ENCODE measurements around the gene TNFRSF9. TPM values are rescaled to one million over a fixed set of nuclear protein-coding genes. Genes with fewer than 3 reads are reported as not detected.
A peak's percentile ranks its signal among the peaks of the same experiment; 100 is the strongest.

TNFRSF9 gene
- total and polyA plus RNA-seq, 2 experiments from 2014 or later, result not detected

DNA sequence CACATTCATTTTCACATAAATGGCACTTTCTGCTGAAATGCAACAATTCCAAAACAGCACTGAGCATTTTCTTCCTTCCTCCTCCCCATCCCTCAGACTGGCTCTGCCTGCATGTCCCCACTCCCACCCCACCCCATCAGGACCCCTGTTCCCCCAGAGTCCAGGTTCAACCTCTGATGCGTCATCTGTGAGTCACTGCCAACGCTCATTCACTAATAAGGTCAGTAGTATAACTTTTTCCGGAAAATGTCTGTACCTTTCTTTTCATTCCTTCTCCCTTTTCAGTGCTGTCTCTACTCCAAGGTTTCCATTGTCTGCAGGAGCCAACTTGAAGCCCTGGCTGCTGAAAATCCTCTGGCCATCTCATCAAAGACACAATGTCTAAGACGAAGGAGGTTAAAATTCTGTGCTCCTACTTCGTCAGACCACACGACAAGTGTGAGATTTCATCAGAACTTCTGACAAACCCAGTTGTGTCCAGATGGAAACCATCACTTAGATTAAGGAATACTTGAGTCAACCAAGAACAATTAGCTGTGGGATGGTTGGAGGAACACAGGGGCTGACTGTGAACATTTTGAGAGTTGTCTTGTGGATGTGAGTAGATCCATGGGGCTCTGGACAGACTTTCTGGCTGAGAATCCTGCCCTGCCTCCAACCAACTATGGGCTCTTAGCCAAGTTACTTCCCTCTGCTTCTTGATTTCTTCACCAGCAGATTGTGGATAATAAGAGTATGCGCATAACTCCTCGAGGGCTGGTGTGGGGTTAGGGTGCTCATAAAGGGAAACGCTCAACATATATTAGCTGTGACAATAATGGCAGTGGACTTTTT, 52.2 kb downstream of the TNFRSF9 start (continued):
- TF ChIP-seq, protein P1, sequence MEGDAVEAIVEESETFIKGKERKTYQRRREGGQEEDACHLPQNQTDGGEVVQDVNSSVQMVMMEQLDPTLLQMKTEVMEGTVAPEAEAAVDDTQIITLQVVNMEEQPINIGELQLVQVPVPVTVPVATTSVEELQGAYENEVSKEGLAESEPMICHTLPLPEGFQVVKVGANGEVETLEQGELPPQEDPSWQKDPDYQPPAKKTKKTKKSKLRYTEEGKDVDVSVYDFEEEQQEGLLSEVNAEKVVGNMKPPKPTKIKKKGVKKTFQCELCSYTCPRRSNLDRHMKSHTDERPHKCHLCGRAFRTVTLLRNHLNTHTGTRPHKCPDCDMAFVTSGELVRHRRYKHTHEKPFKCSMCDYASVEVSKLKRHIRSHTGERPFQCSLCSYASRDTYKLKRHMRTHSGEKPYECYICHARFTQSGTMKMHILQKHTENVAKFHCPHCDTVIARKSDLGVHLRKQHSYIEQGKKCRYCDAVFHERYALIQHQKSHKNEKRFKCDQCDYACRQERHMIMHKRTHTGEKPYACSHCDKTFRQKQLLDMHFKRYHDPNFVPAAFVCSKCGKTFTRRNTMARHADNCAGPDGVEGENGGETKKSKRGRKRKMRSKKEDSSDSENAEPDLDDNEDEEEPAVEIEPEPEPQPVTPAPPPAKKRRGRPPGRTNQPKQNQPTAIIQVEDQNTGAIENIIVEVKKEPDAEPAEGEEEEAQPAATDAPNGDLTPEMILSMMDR (conservative IDR thresholded peaks at IDR 0.05; ENCODE audit: low read depth in 2 of 2), result no peak
- TF ChIP-seq EZH2phosphoT487 (IDR thresholded peaks at IDR 0.05; ENCODE audit: unreplicated experiment) (no peak), STAT1 (IDR thresholded peaks at IDR 0.05; ENCODE audit: unreplicated experiment) (no peak), EZH2 (IDR thresholded peaks at IDR 0.05; ENCODE audit: low read depth, unreplicated experiment) (no peak), ZNF114 (CRISPR knock-in tag; IDR thresholded peaks at IDR 0.05) (no peak), NANOG (IDR thresholded peaks at IDR 0.05; ENCODE audit: borderline replicate concordance) (no peak), ZNF331 (CRISPR knock-in tag; IDR thresholded peaks at IDR 0.05; ENCODE audit: low read depth) (no peak), CREB1 (CRISPR knock-in tag; IDR thresholded peaks at IDR 0.05; ENCODE audit: low read depth) (no peak), POLR2AphosphoS5 (IDR thresholded peaks at IDR 0.05; ENCODE audit: low read depth) (no peak)
- TF ChIP-seq, protein P2, sequence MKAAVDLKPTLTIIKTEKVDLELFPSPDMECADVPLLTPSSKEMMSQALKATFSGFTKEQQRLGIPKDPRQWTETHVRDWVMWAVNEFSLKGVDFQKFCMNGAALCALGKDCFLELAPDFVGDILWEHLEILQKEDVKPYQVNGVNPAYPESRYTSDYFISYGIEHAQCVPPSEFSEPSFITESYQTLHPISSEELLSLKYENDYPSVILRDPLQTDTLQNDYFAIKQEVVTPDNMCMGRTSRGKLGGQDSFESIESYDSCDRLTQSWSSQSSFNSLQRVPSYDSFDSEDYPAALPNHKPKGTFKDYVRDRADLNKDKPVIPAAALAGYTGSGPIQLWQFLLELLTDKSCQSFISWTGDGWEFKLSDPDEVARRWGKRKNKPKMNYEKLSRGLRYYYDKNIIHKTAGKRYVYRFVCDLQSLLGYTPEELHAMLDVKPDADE (IDR thresholded peaks at IDR 0.05), result no peak
- TF ChIP-seq, protein P3, sequence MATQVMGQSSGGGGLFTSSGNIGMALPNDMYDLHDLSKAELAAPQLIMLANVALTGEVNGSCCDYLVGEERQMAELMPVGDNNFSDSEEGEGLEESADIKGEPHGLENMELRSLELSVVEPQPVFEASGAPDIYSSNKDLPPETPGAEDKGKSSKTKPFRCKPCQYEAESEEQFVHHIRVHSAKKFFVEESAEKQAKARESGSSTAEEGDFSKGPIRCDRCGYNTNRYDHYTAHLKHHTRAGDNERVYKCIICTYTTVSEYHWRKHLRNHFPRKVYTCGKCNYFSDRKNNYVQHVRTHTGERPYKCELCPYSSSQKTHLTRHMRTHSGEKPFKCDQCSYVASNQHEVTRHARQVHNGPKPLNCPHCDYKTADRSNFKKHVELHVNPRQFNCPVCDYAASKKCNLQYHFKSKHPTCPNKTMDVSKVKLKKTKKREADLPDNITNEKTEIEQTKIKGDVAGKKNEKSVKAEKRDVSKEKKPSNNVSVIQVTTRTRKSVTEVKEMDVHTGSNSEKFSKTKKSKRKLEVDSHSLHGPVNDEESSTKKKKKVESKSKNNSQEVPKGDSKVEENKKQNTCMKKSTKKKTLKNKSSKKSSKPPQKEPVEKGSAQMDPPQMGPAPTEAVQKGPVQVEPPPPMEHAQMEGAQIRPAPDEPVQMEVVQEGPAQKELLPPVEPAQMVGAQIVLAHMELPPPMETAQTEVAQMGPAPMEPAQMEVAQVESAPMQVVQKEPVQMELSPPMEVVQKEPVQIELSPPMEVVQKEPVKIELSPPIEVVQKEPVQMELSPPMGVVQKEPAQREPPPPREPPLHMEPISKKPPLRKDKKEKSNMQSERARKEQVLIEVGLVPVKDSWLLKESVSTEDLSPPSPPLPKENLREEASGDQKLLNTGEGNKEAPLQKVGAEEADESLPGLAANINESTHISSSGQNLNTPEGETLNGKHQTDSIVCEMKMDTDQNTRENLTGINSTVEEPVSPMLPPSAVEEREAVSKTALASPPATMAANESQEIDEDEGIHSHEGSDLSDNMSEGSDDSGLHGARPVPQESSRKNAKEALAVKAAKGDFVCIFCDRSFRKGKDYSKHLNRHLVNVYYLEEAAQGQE (IDR thresholded peaks at IDR 0.05; ENCODE audit: unreplicated experiment), result no peak

DNA sequence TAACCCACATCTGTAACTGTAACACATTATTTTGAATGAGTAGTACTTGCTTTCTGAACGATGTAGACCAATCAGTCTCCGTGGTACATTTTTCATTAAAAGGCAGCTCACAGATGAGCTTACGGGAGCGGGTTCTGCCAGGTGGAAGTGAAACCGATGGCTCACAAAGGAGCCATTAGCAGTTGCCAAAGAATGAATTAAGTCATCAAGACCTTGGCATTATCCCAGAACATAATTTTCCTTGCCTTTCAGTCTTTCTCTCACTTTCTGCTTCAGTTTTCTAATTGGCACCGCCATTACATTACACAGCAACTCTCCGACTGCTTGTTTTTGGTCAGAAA, 54.3 kb downstream of the TNFRSF9 start:
- Histone ChIP-seq H3K79me2 (replicated peaks; ENCODE audit: insufficient read depth) (no peaks in the 10 kb centered on the region), H3K36me3 (ENCODE audit: insufficient read depth) (no peaks in the 10 kb centered on the region), H3K27me3 (ENCODE audit: insufficient read depth) (no peaks in the 10 kb centered on the region), H3F3A (replicated peaks; ENCODE audit: low read depth) (no peaks in the 10 kb centered on the region), H3K27ac (ENCODE audit: low read depth) (no peak overlapping the region), H4K20me1 (replicated peaks; ENCODE audit: insufficient read depth) (no peaks in the 10 kb centered on the region), H3K4me3 (peak overlapping the region; percentile 40; the same call in 1 of the 2 replicates), H3K4me1 (ENCODE audit: insufficient read depth) (no peaks in the 10 kb centered on the region), H3K9me2 (ENCODE audit: insufficient read depth) (peaks cover 13% of the 10 kb centered on the region), H2AFZ (no peak overlapping the region; the same call in 1 of the 2 replicates), H3K4me2 (peak overlapping the region; percentile 64; the same call in 1 of the 2 replicates)
- Mint-ChIP-seq H3K4me3 (no peak overlapping the region), H3K9me3 (no peaks in the 10 kb centered on the region), H3K36me3 (ENCODE audit: low read depth) (no peaks in the 10 kb centered on the region; the same call in 2 of the 3 replicates), H3K27ac (no peak overlapping the region), H3K4me1 (peaks cover 3% of the 10 kb centered on the region; the same call in 1 of the 3 replicates), H3K27me3 (ENCODE audit: insufficient read depth, low read depth, poor library complexity) (peaks cover 4% of the 10 kb centered on the region)
- ATAC-seq, result no peak
- DNase-seq (ENCODE audit: low spot score), result no peak
- no peak for TF ChIP-seq NANOG (IDR thresholded peaks at IDR 0.05; ENCODE audit: borderline replicate concordance)
- TF ChIP-seq STAT1 (IDR thresholded peaks at IDR 0.05; ENCODE audit: unreplicated experiment), result no peak
- TF ChIP-seq, protein P1 (conservative IDR thresholded peaks at IDR 0.05; ENCODE audit: low read depth in 2 of 2), result no peak
- no peak for TF ChIP-seq EZH2 (IDR thresholded peaks at IDR 0.05; ENCODE audit: low read depth, unreplicated experiment)
- TF ChIP-seq, protein P2 (IDR thresholded peaks at IDR 0.05), result no peak
- TF ChIP-seq EZH2phosphoT487 (IDR thresholded peaks at IDR 0.05; ENCODE audit: unreplicated experiment), result no peak

Measured in GM23338 (cell line).